ENCODE measurements around the gene MS4A3.
"Not testable (repeated sequence)": the region's sequence is repeated elsewhere in the genome, so short reads cannot be mapped to it uniquely, and the experiment has no call there.

- not testable (repeated sequence) for TF ChIP-seq RAD21 (IDR thresholded peaks at IDR 0.05); HNF4G (IDR thresholded peaks at IDR 0.05); CTCF (IDR thresholded peaks at IDR 0.05; ENCODE audit: low read depth, low read length, missing input control); REST (IDR thresholded peaks at IDR 0.05); MAX (IDR thresholded peaks at IDR 0.05); TAF1 (conservative IDR thresholded peaks at IDR 0.05); EGR1 (IDR thresholded peaks at IDR 0.05; ENCODE audit: low read depth in 2 of 2); RXRA (IDR thresholded peaks at IDR 0.05); FOXA1 (IDR thresholded peaks at IDR 0.05); JUND (IDR thresholded peaks at IDR 0.05)
These were observed 48.1 kb downstream of the MS4A3 start for GRCh38 chr11:60104471-60105115.
